T-helper 2 cell (primary cell): ENCODE measurements around the gene RAB26.
A peak's percentile ranks its signal among the peaks of the same experiment; 100 is the strongest.

Experiments used
- DNase-seq, 5 experiments: peaks; one replicate each; pipeline versions ENCODE4 v3.0.0 to v3.0.0-alpha.2; 2012 to 2022

The RAB26 gene

GRCh38 chr16:2143878-2144485, 4.4 kb upstream of the RAB26 start:
- no peak for DNase-seq

- no peak for DNase-seq
These were observed 2.6 kb upstream of the RAB26 start for GRCh38 chr16:2145843-2146242.

GRCh38 chr16:2147378-2147777, 1.0 kb upstream of the RAB26 start:
- no peak for DNase-seq

GRCh38 chr16:2148714-2149629, 547 bp downstream of the RAB26 start:
- DNase-seq = peak in 1 of 5 experiments; percentile 39

- DNase-seq = peak in 1 of 5 experiments; percentile 26
These were observed 1.4 kb downstream of the RAB26 start for GRCh38 chr16:2149630-2150417.

GRCh38 chr16:2150418-2151187, 2.2 kb downstream of the RAB26 start:
- DNase-seq = no peak

GRCh38 chr16:2151188-2152091, 3.0 kb downstream of the RAB26 start:
- DNase-seq = no peak

- DNase-seq = peak in 2 of 5 experiments; percentile 32 to 37
These were observed 4.5 kb downstream of the RAB26 start for GRCh38 chr16:2152695-2153506.

GRCh38 chr16:2154533-2155090, 6.2 kb downstream of the RAB26 start:
- DNase-seq = peak in 1 of 5 experiments; percentile 50

- peak; percentile 91 to 100 (median 95) for DNase-seq
These were observed 6.9 kb downstream of the RAB26 start, which contains the start of gene TRAF7 for GRCh38 chr16:2155091-2155950. TRAF7 (plus strand) TSS chr16:2155782; CDS start chr16:2163921, 8,139 bp downstream.

- DNase-seq = peak in 1 of 5 experiments; percentile 33
These were observed 7.8 kb downstream of the RAB26 start for GRCh38 chr16:2155977-2156848.

- DNase-seq = no peak
These were observed 8.4 kb downstream of the RAB26 start for GRCh38 chr16:2156849-2157224.

GRCh38 chr16:2157480-2158261, 9.2 kb downstream of the RAB26 start:
- DNase-seq = no peak

GRCh38 chr16:2158262-2158638, 9.8 kb downstream of the RAB26 start:
- DNase-seq = no peak

- no peak for DNase-seq
These were observed 10.9 kb downstream of the RAB26 start for GRCh38 chr16:2159175-2159838.

- no peak for DNase-seq
These were observed 12.6 kb downstream of the RAB26 start for GRCh38 chr16:2160915-2161551.
